Hepatocyte (in vitro differentiated cells): ENCODE measurements around the gene TEDC1. TPM values are rescaled to one million over a fixed set of nuclear protein-coding genes. Genes with fewer than 3 reads are reported as not detected.
A peak's percentile ranks its signal among the peaks of the same experiment; 100 is the strongest.

Experiments used
- DNase-seq: peaks from one replicate; pipeline ENCODE4 v3.0.0-alpha.2; 2016; ENCODE audit warnings: low spot score
- H2AFZ ChIP-seq: fragments of 200-600 bp; sonication (generic); 2 replicates; pipeline ENCODE4 v1.6.0; 2016; ENCODE audit warnings: antibody characterized with exemption, mild to moderate bottlenecking
- H3K27ac ChIP-seq: fragments of 200-600 bp; sonication (generic); 2 replicates; pipeline ENCODE4 v1.5.1; 2016; ENCODE audit warnings: mild to moderate bottlenecking
- H3K27me3 ChIP-seq: fragments of 200-600 bp; sonication (generic); 2 replicates; pipeline ENCODE4 v1.6.1; 2016
- H3K36me3 ChIP-seq: fragments of 200-600 bp; sonication (generic); replicated peaks from 2 replicates; pipeline ENCODE4 v1.5.1; 2016; ENCODE audit warnings: low read depth; ENCODE audit not compliant: insufficient read depth
- H3K4me1 ChIP-seq: fragments of 200-600 bp; sonication (generic); 2 replicates; pipeline ENCODE4 v1.5.1; 2016; ENCODE audit warnings: mild to moderate bottlenecking, moderate library complexity; ENCODE audit not compliant: insufficient read depth
- H3K4me2 ChIP-seq: fragments of 200-600 bp; sonication (generic); 2 replicates; pipeline ENCODE4 v1.6.0; 2016
- H3K4me3 ChIP-seq: fragments of 200-600 bp; sonication (generic); 2 replicates; pipeline ENCODE4 v1.5.1; 2016; ENCODE audit warnings: mild to moderate bottlenecking
- H3K79me2 ChIP-seq: fragments of 200-600 bp; sonication (generic); 2 replicates; pipeline ENCODE4 v1.6.0; 2017; ENCODE audit warnings: mild to moderate bottlenecking
- H3K9me2 ChIP-seq: fragments of 200-600 bp; sonication (generic); replicated peaks from 2 replicates; pipeline ENCODE4 v1.6.0; 2017; ENCODE audit warnings: mild to moderate bottlenecking; ENCODE audit not compliant: insufficient read depth
- H3K9me3 ChIP-seq: fragments of 200-600 bp; sonication (generic); 2 replicates; pipeline ENCODE4 v1.5.1; 2016; ENCODE audit warnings: low read depth, mild to moderate bottlenecking
- H4K20me1 ChIP-seq: fragments of 200-600 bp; sonication (generic); 2 replicates; pipeline ENCODE4 v1.6.0; 2016; ENCODE audit warnings: mild to moderate bottlenecking; ENCODE audit not compliant: insufficient read depth, poor library complexity, severe bottlenecking
- CTCF ChIP-seq: fragments of 200-600 bp; sonication (generic); IDR thresholded peaks from 2 replicates; pipeline ENCODE4 v1.5.1; 2016; ENCODE audit warnings: antibody characterized with exemption, mild to moderate bottlenecking; ENCODE audit not compliant: poor library complexity
- EZH2 ChIP-seq: fragments of 200-600 bp; sonication (generic); IDR thresholded peaks from 2 replicates; pipeline ENCODE4 v1.6.1; 2016; ENCODE audit warnings: antibody characterized with exemption, mild to moderate bottlenecking, borderline replicate concordance
- EZH2phosphoT487 ChIP-seq: fragments of 200-600 bp; sonication (generic); IDR thresholded peaks from one replicate; pipeline ENCODE4 v1.6.1; 2018; ENCODE audit warnings: antibody characterized with exemption, mild to moderate bottlenecking, low read depth, moderate library complexity; ENCODE audit not compliant: unreplicated experiment, severe bottlenecking
- WGBS: methylation state at CpG from one replicate; pipeline ENCODE4 v1.1.6; 2016; ENCODE audit warnings: low lambda C conversion rate; ENCODE audit errors: missing lambda C conversion rate; 5-methylcytosine and 5-hydroxymethylcytosine counted together
- polyA plus RNA-seq: library from polyadenylated mRNA; unstranded; fragments of >200 nt; fragmentation: Nextera tagmentation; extraction: Ambion mirVana; gene quantifications from 2 replicates; pipeline ENCODE4 v1.2.1, GENCODE V29; 2016
- total RNA-seq: library from RNA; depleted of rRNA; stranded (reverse); fragments of >200 nt; gene quantifications from 2 replicates; pipeline ENCODE4 v1.2.3, GENCODE V29; 2014

TEDC1 gene
- total and polyA plus RNA-seq, 2 experiments from 2014 or later: 3.9 to 4.9 TPM

GRCh38 chr14:105536691-105537579 lies 45.9 kb downstream of the TEDC1 start:
- TF ChIP-seq EZH2phosphoT487 (no peak), CTCF (no peak), EZH2 (no peak)
- H3K4me3 ChIP-seq: no peak overlapping the region
- H3K36me3 ChIP-seq: no peaks in the 10 kb centered on the region
- H3K4me1 ChIP-seq: no peaks in the 10 kb centered on the region
- no peaks in the 10 kb centered on the region for H4K20me1 ChIP-seq
- no peak overlapping the region for H3K27ac ChIP-seq
- no peaks in the 10 kb centered on the region for H3K9me2 ChIP-seq
- no peak overlapping the region for H2AFZ ChIP-seq
- H3K79me2 ChIP-seq: no peaks in the 10 kb centered on the region
- no peaks in the 10 kb centered on the region for H3K9me3 ChIP-seq
- no peak overlapping the region for H3K4me2 ChIP-seq
- no peaks in the 10 kb centered on the region for H3K27me3 ChIP-seq
- 79% methylated on average over 34 of the region's 34 CpGs for WGBS
- no peak for DNase-seq

- peak; percentile 32 for DNase-seq
- Histone ChIP-seq H3K4me2 (no peak overlapping the region), H2AFZ (no peak overlapping the region), H3K9me2 (no peaks in the 10 kb centered on the region), H3K36me3 (no peaks in the 10 kb centered on the region), H3K79me2 (no peaks in the 10 kb centered on the region), H3K9me3 (no peaks in the 10 kb centered on the region), H3K4me1 (no peaks in the 10 kb centered on the region), H3K4me3 (no peak overlapping the region), H3K27me3 (no peaks in the 10 kb centered on the region), H3K27ac (no peak overlapping the region), H4K20me1 (no peaks in the 10 kb centered on the region)
- WGBS: 61% methylated on average over 28 of the region's 30 CpGs
- TF ChIP-seq EZH2phosphoT487 (no peak), EZH2 (no peak), CTCF (peak; percentile 52)
Observed at GRCh38 chr14:105537580-105538474, 46.8 kb downstream of the TEDC1 start.

GRCh38 chr14:105538481-105539049 lies 47.5 kb downstream of the TEDC1 start:
- Histone ChIP-seq H3K36me3 (no peaks in the 10 kb centered on the region), H2AFZ (no peak overlapping the region)

More at GRCh38 chr14:105538481-105539049, 47.5 kb downstream of the TEDC1 start:
- TF ChIP-seq EZH2phosphoT487 (no peak), EZH2 (no peak), CTCF (no peak)
- Histone ChIP-seq H3K27ac (no peak overlapping the region), H3K9me2 (no peaks in the 10 kb centered on the region), H3K4me1 (no peaks in the 10 kb centered on the region), H3K4me2 (no peak overlapping the region), H4K20me1 (no peaks in the 10 kb centered on the region), H3K4me3 (no peak overlapping the region), H3K79me2 (no peaks in the 10 kb centered on the region), H3K27me3 (no peaks in the 10 kb centered on the region), H3K9me3 (no peaks in the 10 kb centered on the region)
- WGBS: 88% methylated on average over 23 of the region's 23 CpGs
- DNase-seq: peak; percentile 2
